SJSA1 (cell line): ENCODE measurements around the gene MARCHF6. TPM values are rescaled to one million over a fixed set of nuclear protein-coding genes. Genes with fewer than 3 reads are reported as not detected.
"Not testable (repeated sequence)": the region's sequence is repeated elsewhere in the genome, so short reads cannot be mapped to it uniquely, and the experiment has no call there.

ENCODE experiments used
- DNase-seq, 2 experiments: peaks; one replicate each; pipeline ENCODE4 v3.0.0-alpha.2; 2015 to 2020; ENCODE audit warnings: low spot score in 2 of 2, low read depth in 1 of 2
- H3K27ac ChIP-seq: fragments of 250-450 bp; sonication (Bioruptor Pico); 2 replicates; pipeline ENCODE4 v1.5.1; 2020; ENCODE audit warnings: mild to moderate bottlenecking, moderate library complexity
- H3K27me3 ChIP-seq: fragments of 250-450 bp; sonication (Bioruptor Pico); replicated peaks from 2 replicates; pipeline ENCODE4 v1.5.1; 2020; ENCODE audit warnings: mild to moderate bottlenecking, moderate library complexity
- H3K36me3 ChIP-seq: fragments of 250-450 bp; sonication (Bioruptor Pico); 2 replicates; pipeline ENCODE4 v1.5.1; 2020; ENCODE audit warnings: mild to moderate bottlenecking
- H3K4me1 ChIP-seq: fragments of 250-450 bp; sonication (Bioruptor Pico); replicated peaks from 2 replicates; pipeline ENCODE4 v1.6.1; 2021; ENCODE audit warnings: mild to moderate bottlenecking
- H3K4me3 ChIP-seq: fragments of 250-450 bp; sonication (Bioruptor Pico); 2 replicates; pipeline ENCODE4 v1.5.1; 2020; ENCODE audit warnings: mild to moderate bottlenecking
- H3K9me3 ChIP-seq: fragments of 250-450 bp; sonication (Bioruptor Pico); replicated peaks from 2 replicates; pipeline ENCODE4 v1.5.1; 2020; ENCODE audit warnings: mild to moderate bottlenecking
- total RNA-seq: library from RNA; depleted of rRNA; stranded (reverse); fragments of >200 nt; shearing (Covaris generic); gene quantifications from 2 replicates; pipeline ENCODE4 v1.2.3, GENCODE V29; 2014

The MARCHF6 gene
- total RNA-seq, 1 experiment from 2014 or later, result 46.5 TPM

DNA sequence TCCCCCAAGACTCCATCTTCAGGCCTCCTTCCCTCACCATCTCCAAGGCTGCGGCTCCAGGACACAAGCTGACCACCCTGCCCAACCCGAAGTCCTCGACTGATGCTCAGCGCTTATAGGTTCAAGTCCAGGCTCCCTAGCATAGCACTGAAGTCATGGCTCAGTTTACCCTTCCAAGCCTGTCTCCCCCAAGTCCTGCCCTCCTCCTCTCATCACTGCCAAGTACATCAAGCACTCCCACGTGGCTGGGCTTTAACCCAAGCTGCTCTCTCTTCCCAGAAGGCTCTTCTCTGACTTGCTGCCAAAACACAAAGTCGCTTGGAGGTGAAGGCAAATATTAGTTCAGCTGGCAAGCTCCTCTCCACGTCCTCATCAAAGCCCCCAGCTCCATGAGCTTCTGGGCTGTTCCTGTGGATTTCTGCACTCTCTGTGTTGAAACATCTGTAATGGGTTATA, 22.1 kb upstream of the MARCHF6 start:
- Histone ChIP-seq H3K4me3 (no peak overlapping the region), H3K4me1 (peaks cover 9% of the 10 kb centered on the region), H3K9me3 (no peaks in the 10 kb centered on the region), H3K27me3 (no peaks in the 10 kb centered on the region; the same call in 1 of the 2 replicates), H3K36me3 (no peaks in the 10 kb centered on the region), H3K27ac (no peak overlapping the region)
- DNase-seq, result peak in 1 of 2 experiments; percentile 34

DNA sequence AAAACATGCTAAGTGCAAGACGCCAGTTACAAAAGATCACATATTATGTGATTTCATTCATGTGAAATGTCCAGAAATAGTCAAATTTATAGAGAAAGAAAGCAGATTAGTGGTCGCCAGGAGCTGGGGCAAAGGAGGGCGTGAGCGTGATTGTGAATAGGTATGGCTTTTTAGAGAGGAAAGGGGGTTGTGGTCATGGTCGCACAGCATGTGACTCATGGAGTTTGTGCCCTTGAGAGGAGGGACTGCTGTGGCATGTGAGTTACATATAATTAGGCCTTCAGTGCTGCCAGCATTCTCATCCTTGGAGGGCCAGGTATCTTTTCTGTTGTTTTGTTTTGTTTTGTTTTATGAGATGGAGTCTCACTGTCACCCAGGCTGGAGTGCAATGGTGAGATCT, 21.2 kb upstream of the MARCHF6 start:
- Histone ChIP-seq H3K9me3 (no peaks in the 10 kb centered on the region), H3K4me1 (peaks cover 9% of the 10 kb centered on the region), H3K27ac (no peak overlapping the region), H3K27me3 (no peaks in the 10 kb centered on the region; the same call in 1 of the 2 replicates), H3K36me3 (no peaks in the 10 kb centered on the region), H3K4me3 (no peak overlapping the region)
- DNase-seq, result no peak

DNA sequence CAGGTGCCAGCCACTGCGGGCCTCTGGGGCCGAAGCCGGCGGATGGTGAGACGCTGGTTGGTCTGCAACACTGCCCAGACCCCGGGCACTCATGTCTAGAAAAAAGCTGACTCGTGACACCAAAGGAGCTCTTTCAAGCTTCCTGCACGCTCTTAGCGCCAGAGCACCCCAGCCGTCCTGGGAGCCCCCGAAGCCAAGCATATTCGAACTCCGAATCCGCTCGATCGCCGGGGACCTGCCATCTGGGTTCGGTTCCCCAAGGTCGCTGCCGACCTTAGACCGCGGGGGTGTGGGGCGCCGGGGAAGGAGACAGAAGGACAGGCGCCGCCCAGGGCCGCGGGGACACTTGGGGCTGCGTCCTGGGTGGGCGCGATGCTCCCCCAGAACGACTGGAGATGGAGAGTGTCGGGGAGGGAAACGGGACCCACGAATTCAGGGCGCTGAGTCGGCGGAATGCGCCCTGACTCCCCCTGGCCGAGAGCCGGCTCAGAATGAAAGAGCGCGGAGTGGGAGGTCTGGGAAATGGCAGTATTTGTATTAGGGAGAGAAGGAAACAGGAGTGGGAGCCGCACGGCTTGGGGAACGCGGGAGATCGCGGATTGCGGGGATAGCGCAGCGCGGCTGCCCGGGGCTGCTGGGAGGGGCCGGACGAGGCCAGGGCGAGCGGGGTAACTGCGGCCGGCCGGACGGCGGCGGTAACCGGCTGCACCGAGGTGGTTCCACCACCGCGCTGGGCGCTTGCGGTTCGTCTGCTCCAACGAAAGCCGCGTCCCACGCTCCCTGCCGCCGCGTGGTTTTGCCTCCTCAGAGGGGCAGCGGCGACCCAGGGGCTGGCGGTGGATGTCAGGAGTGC, 20.1 kb upstream of the MARCHF6 start:
- Histone ChIP-seq H3K36me3 (no peaks in the 10 kb centered on the region), H3K4me3 (peak overlapping the region; percentile 44), H3K27me3 (no peaks in the 10 kb centered on the region; the same call in 1 of the 2 replicates), H3K27ac (no peak overlapping the region), H3K4me1 (peaks cover 9% of the 10 kb centered on the region), H3K9me3 (no peaks in the 10 kb centered on the region)
- peak; percentile 42 to 59 for DNase-seq

DNA sequence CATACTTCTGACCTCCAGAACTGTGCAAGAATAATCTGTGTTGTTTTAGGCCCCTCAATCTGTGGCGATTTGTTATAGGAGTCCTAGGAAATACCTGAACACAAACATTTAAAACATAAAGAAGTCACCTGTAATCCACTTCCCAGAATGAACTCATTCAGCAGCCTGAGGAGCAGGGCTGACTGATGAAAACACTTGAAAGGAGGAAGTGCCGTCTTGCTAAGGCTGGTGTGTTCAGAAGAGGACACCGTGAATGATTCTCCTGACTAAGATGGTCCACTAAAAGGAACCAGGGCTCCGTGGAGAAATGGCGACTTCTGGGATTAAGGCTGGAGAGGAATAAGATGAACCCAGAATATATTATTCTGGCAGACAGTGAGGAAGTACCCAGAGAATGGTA, 18.7 kb upstream of the MARCHF6 start:
- Histone ChIP-seq H3K27me3 (no peaks in the 10 kb centered on the region), H3K4me1 (peaks cover 14% of the 10 kb centered on the region), H3K4me3 (no peak overlapping the region), H3K9me3 (no peaks in the 10 kb centered on the region), H3K27ac (no peak overlapping the region), H3K36me3 (no peaks in the 10 kb centered on the region)
- DNase-seq, result peak in 1 of 2 experiments; percentile 28

DNA sequence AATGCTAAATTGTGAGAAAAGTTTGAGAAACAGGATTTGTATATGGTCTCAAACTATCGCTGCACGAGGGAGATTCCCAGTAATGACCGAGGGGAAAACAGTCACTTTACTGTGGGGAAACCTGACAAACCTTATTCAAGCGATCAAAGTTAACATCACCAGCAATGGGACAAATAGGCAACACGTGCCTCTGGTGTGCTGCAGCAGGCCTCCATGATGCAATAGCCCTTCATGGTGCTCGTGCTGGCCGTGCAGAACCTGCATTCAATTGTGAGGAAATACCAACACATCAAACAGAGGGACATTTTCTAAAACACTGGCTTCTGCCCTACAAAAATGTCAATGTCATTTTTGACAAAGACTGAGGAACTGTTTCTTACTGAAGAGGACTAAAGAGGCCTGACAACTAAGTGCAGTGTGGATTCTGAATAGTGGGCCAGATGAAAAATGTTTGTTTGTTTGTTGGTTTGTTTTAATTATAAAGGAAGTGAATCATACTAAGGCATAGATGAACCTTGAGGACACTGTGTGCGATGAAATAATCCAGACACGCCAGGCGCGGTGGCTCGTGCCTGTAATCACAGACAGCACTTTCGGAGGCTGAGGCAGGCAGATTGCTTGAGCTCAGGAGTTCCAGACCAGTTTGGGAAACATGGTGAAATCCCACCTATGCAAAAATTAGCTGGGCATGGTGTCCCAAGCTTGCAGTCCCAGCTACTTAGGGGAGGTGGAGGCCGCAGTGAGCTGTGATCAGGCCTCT, 17.6 kb upstream of the MARCHF6 start:
- peak in 1 of 2 experiments; percentile 37 for DNase-seq
- Histone ChIP-seq H3K4me1 (peaks cover 15% of the 10 kb centered on the region), H3K27me3 (no peaks in the 10 kb centered on the region)

DNA sequence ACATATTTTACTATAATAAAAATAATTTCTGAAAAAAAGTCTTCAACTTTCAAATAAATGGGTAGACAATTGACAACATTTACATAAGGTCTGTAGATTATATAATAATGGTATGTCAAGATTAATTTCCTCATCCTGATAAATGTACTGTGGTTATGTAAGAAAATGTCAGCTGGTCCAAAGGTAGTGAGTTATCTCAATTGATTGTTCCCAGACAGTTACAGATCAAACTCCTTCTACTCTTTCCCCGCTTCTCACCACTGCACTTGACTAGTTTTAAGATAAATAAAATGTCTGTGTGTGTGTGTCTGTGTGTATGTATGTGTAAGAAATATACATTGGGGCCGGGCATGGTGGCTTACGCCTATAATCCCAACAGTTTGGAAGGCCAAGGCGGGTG, 16.4 kb upstream of the MARCHF6 start:
- Histone ChIP-seq H3K27me3 (no peaks in the 10 kb centered on the region), H3K36me3 (no peaks in the 10 kb centered on the region), H3K27ac (no peak overlapping the region), H3K9me3 (no peaks in the 10 kb centered on the region), H3K4me1 (peaks cover 15% of the 10 kb centered on the region), H3K4me3 (no peak overlapping the region)
- DNase-seq, result no peak

More for the DNA sequence above, 17.6 kb upstream of the MARCHF6 start:
- Histone ChIP-seq H3K36me3 (no peaks in the 10 kb centered on the region), H3K27ac (no peak overlapping the region), H3K4me3 (no peak overlapping the region), H3K9me3 (no peaks in the 10 kb centered on the region)

DNA sequence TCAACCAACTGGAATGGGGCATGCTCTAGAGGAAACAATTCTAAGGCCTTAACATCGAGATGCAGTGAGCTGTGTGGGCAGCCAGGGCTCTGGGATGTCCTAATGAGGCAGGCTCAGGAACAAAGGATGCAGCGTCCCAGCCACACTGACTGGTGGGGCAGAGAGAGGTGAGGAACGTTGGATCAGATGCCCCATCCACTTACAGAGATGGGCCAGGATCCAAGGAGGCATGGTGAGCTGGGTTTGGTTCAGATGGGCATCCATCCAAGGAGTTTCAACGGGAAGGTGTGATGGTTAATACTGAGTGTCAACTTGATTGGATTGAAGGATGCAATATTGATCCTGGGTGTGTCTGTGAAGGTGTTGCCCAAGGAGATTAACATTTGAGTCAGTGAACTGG, 15.5 kb upstream of the MARCHF6 start:
- Histone ChIP-seq H3K27ac (no peak overlapping the region), H3K27me3 (no peaks in the 10 kb centered on the region), H3K4me3 (no peak overlapping the region), H3K4me1 (peaks cover 15% of the 10 kb centered on the region), H3K36me3 (no peaks in the 10 kb centered on the region), H3K9me3 (no peaks in the 10 kb centered on the region)
- DNase-seq, result peak in 1 of 2 experiments; percentile 34

DNA sequence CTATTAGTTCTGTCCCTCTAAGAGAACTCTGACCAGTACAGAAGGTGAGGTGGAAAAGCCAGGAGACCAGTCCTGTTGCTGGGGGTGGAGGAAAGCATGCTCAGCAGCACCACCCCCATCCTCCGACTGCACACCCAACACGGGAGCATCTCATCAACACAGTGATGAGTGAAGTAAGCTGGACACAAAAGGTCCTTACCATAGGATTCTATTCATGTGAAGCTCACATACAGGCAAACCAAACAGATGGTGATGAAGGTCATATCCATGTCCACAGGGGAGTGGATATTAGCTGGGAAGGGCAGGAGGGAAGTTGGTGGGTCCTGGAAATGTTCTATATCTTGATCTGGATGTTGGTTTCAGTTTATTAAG, 14.8 kb upstream of the MARCHF6 start:
- DNase-seq, result no peak

DNA sequence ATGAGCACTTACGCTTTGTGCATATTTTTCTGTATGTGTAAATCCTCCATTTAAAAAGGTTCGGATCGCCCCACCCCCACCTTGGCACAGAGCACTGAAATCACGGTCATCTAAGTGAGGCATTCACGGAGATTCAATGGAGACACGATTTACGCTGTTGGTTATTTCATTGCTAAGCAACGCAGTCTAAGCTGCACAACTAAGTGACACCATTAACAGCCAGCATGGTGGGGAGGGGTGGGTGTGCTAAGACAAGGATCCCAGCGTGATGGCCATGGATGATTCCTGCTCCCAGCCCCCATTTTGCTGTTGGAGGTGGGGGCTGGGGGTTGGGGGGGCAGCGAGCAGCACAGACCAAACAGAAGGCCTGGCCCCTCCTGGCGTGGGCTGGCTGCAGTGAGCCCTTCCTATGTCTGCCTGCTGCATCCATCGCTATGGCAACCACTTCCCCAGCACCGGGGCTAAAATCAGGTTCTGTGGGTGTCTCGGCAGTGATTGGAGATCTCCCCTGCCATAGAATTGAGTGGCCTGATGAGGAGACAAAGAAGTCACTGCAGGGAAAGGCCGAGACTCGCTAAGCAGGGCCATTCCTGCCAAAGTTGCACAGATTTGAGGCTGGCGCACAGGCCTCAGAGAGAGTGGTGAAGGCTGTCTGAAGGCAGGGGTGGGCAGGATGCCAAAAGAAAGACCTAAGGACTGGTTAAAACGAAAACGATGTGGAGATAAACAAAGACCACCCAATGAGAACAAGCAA, 14.3 kb upstream of the MARCHF6 start:
- H3K4me3 ChIP-seq, result no peak overlapping the region

More for the DNA sequence above, 14.8 kb upstream of the MARCHF6 start:
- H3K27me3 ChIP-seq, result no peaks in the 10 kb centered on the region
- no peaks in the 10 kb centered on the region for H3K36me3 ChIP-seq
- H3K4me3 ChIP-seq, result no peak overlapping the region
- H3K9me3 ChIP-seq, result no peaks in the 10 kb centered on the region
- no peak overlapping the region for H3K27ac ChIP-seq
- H3K4me1 ChIP-seq, result peaks cover 9% of the 10 kb centered on the region

DNA sequence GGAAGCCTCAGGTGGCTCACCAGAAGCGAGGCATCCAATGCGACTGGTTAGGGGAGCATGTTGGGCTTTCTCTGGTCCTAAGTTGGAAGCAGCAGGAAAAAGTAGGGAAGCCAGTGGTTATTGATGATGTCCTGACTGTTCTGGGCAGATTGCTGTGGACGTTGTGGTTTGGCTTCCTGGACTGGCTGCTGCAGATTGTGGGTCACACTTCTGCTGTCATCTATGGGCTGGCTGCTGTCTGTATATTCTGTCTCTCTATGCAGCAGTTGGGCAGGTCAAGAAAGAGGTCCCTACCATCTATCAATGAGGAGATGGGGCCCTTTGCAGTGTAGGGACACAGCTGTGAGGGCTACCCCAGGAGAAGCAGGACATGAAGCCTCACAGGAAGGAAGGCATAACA, 13.5 kb upstream of the MARCHF6 start:
- peaks cover 9% of the 10 kb centered on the region for H3K4me1 ChIP-seq
- no peaks in the 10 kb centered on the region for H3K36me3 ChIP-seq
- H3K27me3 ChIP-seq, result no peaks in the 10 kb centered on the region
- H3K9me3 ChIP-seq, result no peaks in the 10 kb centered on the region
- peak in 1 of 2 experiments; percentile 29 for DNase-seq
- no peak overlapping the region for H3K27ac ChIP-seq
- no peak overlapping the region for H3K4me3 ChIP-seq

More for the DNA sequence above, 14.3 kb upstream of the MARCHF6 start:
- Histone ChIP-seq H3K4me1 (peaks cover 9% of the 10 kb centered on the region), H3K27ac (no peak overlapping the region), H3K36me3 (no peaks in the 10 kb centered on the region), H3K27me3 (no peaks in the 10 kb centered on the region), H3K9me3 (no peaks in the 10 kb centered on the region)
- peak in 1 of 2 experiments; percentile 38 for DNase-seq

DNA sequence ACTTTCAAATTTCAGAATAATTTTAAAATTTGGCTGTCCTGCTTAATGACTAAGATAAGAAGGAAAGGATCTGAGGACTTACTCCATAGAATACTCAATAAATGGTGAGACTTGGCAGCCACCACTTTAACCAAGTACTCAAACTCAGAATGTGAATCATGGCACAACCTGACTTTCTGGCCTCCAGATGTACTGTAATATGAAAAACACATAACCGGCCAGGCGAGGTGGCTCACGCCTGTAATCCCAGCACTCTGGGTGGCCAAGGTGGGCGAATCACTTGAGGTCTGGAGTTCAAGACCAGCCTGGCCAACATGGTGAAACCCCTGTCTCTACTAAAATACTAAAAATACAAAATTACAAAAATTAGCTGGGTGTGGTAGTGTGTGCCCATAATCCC, 10.0 kb upstream of the MARCHF6 start:
- Histone ChIP-seq H3K27me3 (no peaks in the 10 kb centered on the region), H3K27ac (no peak overlapping the region), H3K9me3 (no peaks in the 10 kb centered on the region), H3K4me3 (no peak overlapping the region), H3K4me1 (peaks cover 9% of the 10 kb centered on the region), H3K36me3 (no peaks in the 10 kb centered on the region)
- no peak for DNase-seq

DNA sequence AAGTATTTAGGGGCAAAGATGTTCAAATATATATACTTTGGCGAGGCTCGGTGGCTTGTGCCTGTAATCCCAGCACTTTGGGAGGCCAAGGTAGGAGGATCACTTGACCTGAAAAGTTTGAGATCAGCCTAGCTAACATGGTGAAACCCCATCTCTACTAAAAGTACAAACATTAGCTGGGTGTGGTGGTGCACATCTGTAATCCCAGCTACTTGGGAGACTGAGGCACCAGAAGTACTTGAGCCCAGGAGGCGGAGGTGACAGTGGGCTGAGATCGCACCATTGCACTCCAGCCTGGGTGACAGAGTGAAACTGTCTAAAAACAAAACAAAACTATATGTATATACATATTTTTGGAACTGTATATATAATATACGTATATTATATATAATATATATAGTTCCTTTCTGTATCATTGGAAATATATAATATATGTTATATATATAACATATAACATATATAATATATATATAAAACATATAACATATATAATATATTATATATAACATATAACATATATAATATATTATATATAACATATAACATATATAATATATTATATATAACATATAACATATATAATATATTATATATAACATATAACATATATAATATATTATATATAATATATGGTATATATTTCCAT, 8.9 kb upstream of the MARCHF6 start:
- H3K36me3 ChIP-seq, DNase-seq, H3K27ac ChIP-seq, H3K9me3 ChIP-seq, H3K4me1 ChIP-seq, H3K27me3 ChIP-seq, H3K4me3 ChIP-seq: not testable (repeated sequence)

DNA sequence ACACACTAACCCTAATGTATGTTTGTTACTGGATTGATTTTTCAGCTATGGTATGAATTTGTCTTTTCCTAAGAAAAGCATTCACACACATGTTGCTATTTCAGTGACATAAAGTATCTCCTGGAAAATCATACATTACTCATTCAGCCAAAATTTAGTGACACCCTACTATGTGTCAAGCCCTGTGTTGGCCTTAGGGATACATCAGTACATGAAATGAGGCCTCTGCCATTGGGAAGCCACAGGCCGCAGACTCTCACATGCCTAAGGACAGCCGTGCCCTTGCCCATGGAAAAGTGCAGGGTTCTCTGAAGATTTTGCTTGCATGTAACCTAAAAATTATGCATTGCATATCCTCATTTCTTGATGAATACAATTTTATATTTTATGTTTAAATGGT, 5.2 kb upstream of the MARCHF6 start:
- DNase-seq, result no peak
- no peaks in the 10 kb centered on the region for H3K36me3 ChIP-seq
- H3K27ac ChIP-seq, result no peak overlapping the region
- peaks cover 10% of the 10 kb centered on the region for H3K4me1 ChIP-seq
- no peaks in the 10 kb centered on the region for H3K9me3 ChIP-seq
- H3K4me3 ChIP-seq, result no peak overlapping the region
- H3K27me3 ChIP-seq, result no peaks in the 10 kb centered on the region
